ENCODE measurements around the gene BNC2. TPM values are rescaled to one million over a fixed set of nuclear protein-coding genes. Genes with fewer than 3 reads are reported as not detected.

Gene BNC2
- total and polyA plus RNA-seq, 2 of the 4 experiments (the other 2 are of a cell fraction), result 15.5 to 45.2 TPM

GRCh38 chr9:16680541-16680940 is 189.9 kb downstream of the BNC2 start:
- intact Hi-C loops (cut with micrococcal nuclease) (no loop called here), in situ Hi-C loops (cut with MboI; ENCODE audit: low sequenced_read_pairs) (no loop called here), dilution Hi-C loops (cut with HindIII; ENCODE audit: low sequenced_read_pairs, unreplicated experiment) (no loop called here)
- no peaks in the 10 kb centered on the region for H3K9me3 ChIP-seq (ENCODE audit: control insufficient read depth, insufficient read depth, low read length)
- H4K91ac ChIP-seq (ENCODE audit: insufficient read depth, low read depth, low read length), result no peak overlapping the region
- no peak overlapping the region for H4K8ac ChIP-seq (ENCODE audit: low read depth in 2 of 2, low read length in 2 of 2)
- no peak overlapping the region for H2AK5ac ChIP-seq (ENCODE audit: low read depth, low read length)
- H4K5ac ChIP-seq (ENCODE audit: low read depth, low read length), result no peak overlapping the region
- no peak overlapping the region for H2AFZ ChIP-seq (replicated peaks; ENCODE audit: low read length, poor library complexity)
- TF ChIP-seq POLR2A (IDR thresholded peaks at IDR 0.05; ENCODE audit: low read depth, low read length) (no peak), RFX5 (IDR thresholded peaks at IDR 0.05; ENCODE audit: low read depth, low read length) (no peak), NFE2L2 (IDR thresholded peaks at IDR 0.05; ENCODE audit: low read depth, low read length) (no peak), SMC3 (IDR thresholded peaks at IDR 0.05; ENCODE audit: low read depth, low read length) (no peak), MAZ (IDR thresholded peaks at IDR 0.05; ENCODE audit: borderline replicate concordance, low read depth, low read length) (no peak), FOS (IDR thresholded peaks at IDR 0.05; ENCODE audit: low read depth, low read length) (no peak), MXI1 (IDR thresholded peaks at IDR 0.05; ENCODE audit: borderline replicate concordance, low read depth, low read length) (no peak), MAFK (IDR thresholded peaks at IDR 0.05; ENCODE audit: low read depth, low read length) (no peak), USF2 (IDR thresholded peaks at IDR 0.05; ENCODE audit: low read depth, low read length) (no peak), RCOR1 (IDR thresholded peaks at IDR 0.05; ENCODE audit: insufficient replicate concordance, low read length) (no peak), CTCF (conservative IDR thresholded peaks at IDR 0.05; ENCODE audit: low read depth, low read length) (no peak), BHLHE40 (IDR thresholded peaks at IDR 0.05; ENCODE audit: low read depth, low read length) (no peak), CHD1 (IDR thresholded peaks at IDR 0.05; ENCODE audit: low read depth, low read length) (no peak), ELK1 (IDR thresholded peaks at IDR 0.05; ENCODE audit: borderline replicate concordance, low read depth, low read length) (no peak), RAD21 (IDR thresholded peaks at IDR 0.05; ENCODE audit: low read length) (no peak), CEBPB (IDR thresholded peaks at IDR 0.05; ENCODE audit: low read depth, low read length) (no peak)
- ChIA-PET POLR2A (ENCODE audit: unreplicated experiment) (no interaction called here), CTCF (interaction anchor here (0.6 to 0.9 kb wide), 4 partner anchors 20 to 529 kb away, joined by 3 read pairs; no protein-coding TSS in a partner anchor)
- no peak overlapping the region for H3K14ac ChIP-seq (replicated peaks; ENCODE audit: low read depth, low read length)
- no peak overlapping the region; the same call in 1 of the 2 replicates for H3K4me2 ChIP-seq (ENCODE audit: low read depth, low read length)
- BruUV-seq (replicated peaks), result no TSS peak
- H4K20me1 ChIP-seq (ENCODE audit: insufficient read depth, low read length), result no peaks in the 10 kb centered on the region; the same call in 1 of the 2 replicates
- H3K36me3 ChIP-seq (ENCODE audit: control insufficient read depth, insufficient read depth, low read length), result peaks cover 7% of the 10 kb centered on the region; the same call in 1 of the 2 replicates
- H3K9me1 ChIP-seq (ENCODE audit: insufficient read depth, low read length), result peaks cover 6% of the 10 kb centered on the region
- H3K23ac ChIP-seq (ENCODE audit: low read depth, low read length), result no peak overlapping the region
- no peak overlapping the region for H3K4ac ChIP-seq (ENCODE audit: low read depth, low read length)
- no peak overlapping the region for H3K27ac ChIP-seq (ENCODE audit: insufficient read depth, low read length)
- no peak overlapping the region for H2BK5ac ChIP-seq (ENCODE audit: low read depth, low read length, poor library complexity, severe bottlenecking)
- no peak overlapping the region for H2AK9ac ChIP-seq (replicated peaks; ENCODE audit: low read depth, low read length, poor library complexity)
- no peak overlapping the region for H3K56ac ChIP-seq (ENCODE audit: extremely low read depth, insufficient read depth, low read length)
- H3K27me3 ChIP-seq (ENCODE audit: control insufficient read depth, insufficient read depth, low read length), result no peaks in the 10 kb centered on the region
- peaks cover 34 to 46% of the 10 kb centered on the region in 2 experiments for H3K79me1 ChIP-seq (ENCODE audit: low read depth in 1 of 2, low read length in 2 of 2)
- no peak overlapping the region for H3K9ac ChIP-seq (ENCODE audit: low read depth, low read length)
- no peak for DNase-seq
- peaks cover 7% of the 10 kb centered on the region for H3K4me1 ChIP-seq (ENCODE audit: control insufficient read depth, insufficient read depth, low read length)
- H3K18ac ChIP-seq (ENCODE audit: low read depth, low read length), result no peak overlapping the region
- no peak for ATAC-seq (ENCODE audit: low read depth)
- no peak overlapping the region for H2BK20ac ChIP-seq (ENCODE audit: low read depth, low read length)
- no peak overlapping the region for H3K4me3 ChIP-seq (ENCODE audit: insufficient read depth, low read depth, low read length)
- H2BK15ac ChIP-seq (ENCODE audit: low read depth, low read length), result no peak overlapping the region
- WGBS, 2 experiments (ENCODE audit: extremely low coverage in 2 of 2, insufficient read length in 1 of 2), result no CpG with 5 or more reads among the region's 3 CpGs
- H2BK120ac ChIP-seq (ENCODE audit: low read depth, low read length), result no peak overlapping the region
